Measurements from ENCODE around the gene DNAAF1.

The DNAAF1 gene

DNA sequence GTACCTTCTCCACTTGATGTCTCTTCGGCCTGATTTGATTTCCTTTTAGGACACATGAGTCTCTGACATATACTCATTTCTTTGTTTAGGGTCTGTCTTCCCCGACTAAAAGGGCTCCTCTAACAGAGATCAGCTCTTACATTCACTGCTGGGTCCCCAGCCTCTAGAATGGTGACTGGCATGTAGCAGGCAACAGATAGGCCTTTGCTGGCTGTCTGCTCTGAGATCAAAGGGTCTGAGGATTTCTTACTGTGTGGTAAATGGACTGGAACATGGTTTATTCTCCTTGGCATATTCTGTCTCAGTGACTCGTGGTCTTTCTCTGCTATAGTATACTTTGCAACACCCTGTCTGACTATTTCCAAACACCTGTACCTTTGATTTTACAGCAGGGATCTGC, 16.7 kb downstream of the DNAAF1 start:
- no peak for DNase-seq

DNA sequence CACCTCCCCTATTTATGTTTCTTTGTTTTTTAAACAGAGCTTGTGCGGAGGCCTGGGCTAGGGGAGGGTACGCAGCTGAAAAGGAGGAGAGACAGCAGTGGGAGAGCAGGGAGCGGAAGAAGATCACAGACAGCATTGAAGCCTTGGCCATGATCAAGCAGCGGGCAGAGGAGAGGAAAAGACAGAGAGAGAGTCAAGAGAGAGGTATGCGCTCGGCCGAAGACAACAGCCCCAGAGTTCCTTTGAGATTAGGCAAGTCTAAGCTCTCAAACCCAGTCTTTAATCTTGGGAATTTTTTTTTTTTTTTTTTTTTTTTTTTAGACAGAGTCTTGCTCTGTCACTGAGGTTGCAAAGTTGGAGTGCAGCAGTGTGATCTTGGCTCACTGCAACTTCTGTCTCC, 20.6 kb downstream of the DNAAF1 start:
- no peak for DNase-seq

DNA sequence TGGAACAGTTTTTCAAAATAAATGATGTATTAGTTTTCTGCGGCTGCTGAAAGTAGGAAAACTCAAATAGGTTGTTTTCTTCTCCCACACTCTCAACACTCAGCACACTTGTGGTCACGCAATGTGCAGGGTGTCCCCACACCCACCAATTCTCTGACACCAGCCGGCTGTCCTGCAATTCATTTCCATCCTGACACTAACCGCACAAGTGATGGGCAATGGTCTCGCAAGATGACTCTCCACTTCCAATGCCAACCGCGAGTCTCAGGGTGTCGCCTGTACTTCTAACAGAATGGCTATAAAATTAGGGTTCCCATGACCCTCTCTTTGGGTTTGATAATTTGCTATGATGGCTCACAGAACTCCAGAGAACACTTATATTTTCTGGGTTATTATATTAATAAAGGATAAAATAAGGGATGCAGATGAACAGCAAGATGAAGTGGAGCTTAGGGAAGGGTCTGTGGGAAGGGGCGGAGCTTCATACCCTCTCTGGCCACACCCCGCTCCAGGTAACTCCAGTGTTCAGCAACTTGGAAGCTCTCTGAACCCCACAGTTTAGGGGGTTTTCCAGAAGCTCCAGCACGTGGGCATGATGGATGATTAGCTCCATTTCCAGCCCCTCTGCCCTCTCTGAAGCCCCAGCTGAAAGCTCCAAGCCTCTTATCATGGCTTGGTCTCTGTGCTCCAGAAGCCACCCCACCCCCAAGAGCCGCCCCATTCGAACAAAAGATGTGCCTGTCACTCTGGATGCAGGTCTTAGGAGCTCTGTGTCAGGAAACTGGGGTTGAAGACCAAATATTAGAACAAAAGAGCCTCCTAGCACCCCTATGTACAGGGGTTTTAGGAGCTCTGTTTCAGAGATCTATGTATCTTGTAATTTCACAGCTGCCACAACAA, 21.9 kb downstream of the DNAAF1 start:
- no peak for DNase-seq

DNA sequence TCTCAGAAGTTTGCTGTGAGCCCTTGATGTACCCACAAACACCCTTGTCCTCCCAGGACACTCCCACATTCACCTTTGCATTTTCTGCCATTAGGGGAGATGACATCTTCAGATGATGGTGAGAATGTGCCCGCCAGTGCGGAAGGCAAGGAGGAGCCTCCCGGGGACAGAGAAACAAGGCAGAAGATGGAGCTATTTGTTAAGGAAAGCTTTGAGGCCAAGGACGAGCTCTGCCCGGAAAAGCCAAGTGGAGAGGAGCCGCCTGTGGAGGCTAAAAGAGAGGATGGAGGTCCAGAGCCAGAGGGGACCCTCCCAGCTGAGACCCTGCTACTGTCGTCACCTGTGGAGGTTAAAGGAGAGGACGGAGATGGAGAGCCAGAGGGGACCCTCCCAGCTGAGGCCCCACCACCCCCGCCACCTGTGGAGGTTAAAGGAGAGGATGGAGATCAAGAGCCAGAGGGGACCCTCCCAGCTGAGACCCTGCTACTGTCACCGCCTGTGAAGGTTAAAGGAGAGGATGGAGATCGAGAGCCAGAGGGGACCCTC, 24.7 kb downstream of the DNAAF1 start:
- no peak for DNase-seq

DNA sequence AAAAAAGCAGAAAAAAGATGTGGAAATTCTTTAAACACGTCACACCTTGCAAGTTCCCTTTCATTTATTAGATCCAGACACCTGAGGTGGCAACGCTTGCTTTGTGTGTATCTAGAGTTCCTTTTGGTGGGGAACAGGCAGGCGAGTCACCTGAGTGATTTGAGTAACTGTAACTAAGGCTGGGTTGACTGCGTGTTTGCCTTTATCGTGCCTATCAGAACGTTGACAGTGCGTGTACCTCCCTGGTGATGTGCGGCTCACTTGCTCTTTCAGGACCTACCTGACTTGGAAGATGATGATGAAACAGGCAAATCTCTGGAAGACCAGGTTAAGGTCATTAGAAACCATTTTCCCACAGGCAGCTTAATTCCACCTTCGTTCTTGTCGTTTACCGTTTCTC, 29.3 kb downstream of the DNAAF1 start:
- no peak for DNase-seq

DNA sequence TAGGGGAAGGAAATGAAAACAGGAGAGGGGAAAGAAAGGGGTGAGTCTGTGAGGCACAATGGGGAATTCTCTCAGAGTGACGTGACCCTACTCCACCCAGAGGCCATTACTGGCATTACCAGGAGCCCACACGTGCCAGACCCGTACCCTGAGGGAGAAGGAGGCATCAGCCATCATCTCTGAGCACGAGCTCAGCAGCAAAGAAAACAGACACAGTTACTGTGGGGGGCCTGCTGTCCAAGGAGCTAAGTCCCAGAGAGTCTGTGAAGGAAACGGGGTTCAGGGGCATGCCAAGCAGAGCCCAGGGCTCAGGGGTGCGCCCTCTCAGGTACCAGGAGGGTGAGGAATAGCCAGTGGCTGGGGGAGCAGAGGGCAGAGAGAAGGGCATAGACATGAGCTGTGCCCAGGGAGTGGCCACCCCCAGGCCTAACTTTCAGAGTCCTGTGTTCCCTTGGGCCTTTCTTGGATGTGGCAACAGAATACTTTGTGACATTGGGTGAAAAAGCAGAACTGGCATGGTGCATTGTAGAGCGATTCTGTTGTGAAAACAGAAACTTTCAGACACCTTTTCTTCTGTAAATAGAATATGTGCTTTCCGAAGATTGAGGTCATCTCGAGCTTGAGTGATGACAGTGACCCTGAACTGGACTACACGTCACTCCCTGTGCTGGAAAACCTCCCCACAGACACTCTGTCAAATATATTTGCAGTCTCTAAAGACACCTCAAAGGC, 30.4 kb downstream of the DNAAF1 start:
- no peak for DNase-seq

DNA sequence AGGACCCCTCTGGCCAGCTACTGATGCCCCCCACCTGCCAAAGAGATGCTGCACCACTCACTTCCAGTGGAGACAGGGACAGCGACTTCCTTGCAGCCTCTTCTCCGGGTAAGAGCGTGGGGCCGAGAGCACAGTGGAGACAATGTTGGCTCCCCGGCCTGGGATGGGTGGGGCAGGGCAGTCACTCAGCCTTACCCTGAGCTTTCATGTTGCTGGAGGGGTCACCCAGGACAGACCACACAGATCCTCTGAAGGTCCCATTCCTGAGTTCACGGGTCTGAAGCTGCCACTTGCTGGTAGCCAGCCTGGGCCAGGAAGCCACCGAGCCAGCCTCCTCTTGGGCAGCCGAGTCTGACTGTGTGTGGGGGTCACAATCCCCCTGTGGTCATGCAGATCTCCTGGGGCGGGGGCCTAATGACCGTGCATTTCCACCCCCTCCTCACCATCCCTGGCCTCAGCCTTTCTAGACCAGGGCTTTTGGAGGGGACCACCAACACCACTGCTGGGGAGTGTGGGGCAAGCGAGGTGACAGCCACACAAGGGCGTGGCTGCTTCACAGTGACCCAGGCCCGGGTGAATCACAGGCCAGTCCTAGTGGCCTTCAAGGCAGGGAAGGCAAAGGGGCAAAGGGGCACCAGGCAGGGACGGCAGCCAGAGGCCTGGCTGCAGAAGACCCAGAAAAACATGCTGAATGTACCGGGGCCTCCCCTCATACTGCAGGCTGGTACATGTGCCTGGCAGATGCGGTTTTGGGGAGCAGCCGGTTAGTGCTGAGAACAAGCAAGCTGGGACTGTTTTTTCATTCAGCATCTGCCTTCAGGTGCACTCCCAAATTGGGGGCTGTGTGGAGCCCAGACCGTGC, 31.3 kb downstream of the DNAAF1 start:
- DNase-seq: no peak

DNA sequence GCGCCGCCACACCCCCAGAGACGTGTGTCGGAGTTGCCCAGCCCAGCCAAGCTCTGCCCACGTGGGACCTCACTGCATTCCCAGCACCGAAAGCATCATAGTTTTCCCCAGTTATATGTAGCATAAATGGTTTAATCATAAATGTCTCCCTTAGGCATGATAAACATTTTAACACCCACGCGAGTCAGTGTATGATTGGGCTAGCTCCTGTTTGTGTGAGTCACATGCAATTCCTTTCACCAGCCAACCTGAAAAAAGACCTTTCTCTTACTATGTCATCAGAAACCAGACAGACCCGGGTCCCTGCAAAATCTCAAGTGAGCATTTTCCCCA, 32.6 kb downstream of the DNAAF1 start:
- no peak for DNase-seq

DNA sequence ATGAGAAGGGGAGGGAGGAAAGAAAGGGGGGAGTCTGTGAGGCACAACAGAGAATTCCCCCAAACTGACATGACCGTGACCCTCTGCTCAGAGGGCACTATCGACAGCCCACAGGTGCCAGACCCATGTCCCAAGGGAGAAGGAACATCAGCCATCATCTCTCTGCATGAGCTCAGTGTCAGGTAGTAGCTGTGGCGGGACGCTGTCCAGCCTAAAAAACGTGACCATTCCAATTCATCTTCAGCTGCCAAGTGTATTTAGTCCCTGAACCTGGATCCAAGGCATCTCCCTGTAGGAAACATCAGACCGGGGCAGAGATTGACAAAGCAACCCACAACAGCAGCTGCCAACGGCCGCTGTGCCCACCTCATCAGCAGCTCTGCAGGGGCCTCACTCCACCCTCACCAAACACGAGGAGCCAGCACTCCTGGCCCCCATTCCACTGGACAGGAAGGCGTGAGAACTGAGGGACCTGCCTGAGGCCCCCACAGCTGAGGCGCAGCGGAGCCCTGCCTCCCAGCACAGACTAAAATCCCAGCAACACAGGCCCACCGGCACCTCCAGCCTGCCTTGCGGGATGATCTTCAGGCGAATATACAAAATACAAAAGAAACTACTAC, 33.1 kb downstream of the DNAAF1 start:
- DNase-seq: no peak

DNA sequence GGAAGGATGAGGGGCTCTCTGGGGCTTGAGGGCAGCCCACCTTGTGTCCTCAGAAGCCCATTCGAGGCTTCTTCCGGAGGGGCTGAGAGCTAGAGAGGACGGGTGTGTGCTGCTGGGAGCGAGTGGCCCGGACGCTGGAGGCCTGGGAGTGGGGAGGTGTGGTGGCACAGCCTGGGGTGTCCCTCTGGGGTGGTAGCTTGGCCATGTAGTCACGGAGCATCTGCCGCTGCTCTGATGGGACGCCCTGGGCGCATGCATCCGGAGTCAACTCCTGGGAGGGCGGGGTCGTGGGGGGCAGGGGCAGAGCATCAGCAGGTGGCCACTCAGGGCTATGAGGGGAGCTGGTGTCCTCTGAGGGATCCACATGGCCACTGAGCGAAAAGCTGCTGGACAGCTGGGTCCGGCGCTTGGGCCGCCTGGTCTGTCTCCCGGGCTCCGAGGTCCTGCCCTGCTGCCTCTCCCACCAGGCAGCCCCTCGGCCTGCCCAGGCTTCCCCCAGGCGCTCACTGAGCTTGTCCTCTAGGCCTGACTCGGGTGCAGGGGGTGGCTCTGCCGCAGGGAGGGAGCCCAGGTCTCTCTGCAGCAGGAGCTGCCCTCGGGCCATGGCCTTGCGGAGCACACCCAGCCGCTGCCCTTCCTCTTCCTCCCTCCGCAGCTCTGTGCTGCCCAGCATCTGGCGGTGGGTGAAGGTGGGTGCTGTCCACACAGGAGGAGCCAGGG, 33.9 kb downstream of the DNAAF1 start:
- no peak for DNase-seq

DNA sequence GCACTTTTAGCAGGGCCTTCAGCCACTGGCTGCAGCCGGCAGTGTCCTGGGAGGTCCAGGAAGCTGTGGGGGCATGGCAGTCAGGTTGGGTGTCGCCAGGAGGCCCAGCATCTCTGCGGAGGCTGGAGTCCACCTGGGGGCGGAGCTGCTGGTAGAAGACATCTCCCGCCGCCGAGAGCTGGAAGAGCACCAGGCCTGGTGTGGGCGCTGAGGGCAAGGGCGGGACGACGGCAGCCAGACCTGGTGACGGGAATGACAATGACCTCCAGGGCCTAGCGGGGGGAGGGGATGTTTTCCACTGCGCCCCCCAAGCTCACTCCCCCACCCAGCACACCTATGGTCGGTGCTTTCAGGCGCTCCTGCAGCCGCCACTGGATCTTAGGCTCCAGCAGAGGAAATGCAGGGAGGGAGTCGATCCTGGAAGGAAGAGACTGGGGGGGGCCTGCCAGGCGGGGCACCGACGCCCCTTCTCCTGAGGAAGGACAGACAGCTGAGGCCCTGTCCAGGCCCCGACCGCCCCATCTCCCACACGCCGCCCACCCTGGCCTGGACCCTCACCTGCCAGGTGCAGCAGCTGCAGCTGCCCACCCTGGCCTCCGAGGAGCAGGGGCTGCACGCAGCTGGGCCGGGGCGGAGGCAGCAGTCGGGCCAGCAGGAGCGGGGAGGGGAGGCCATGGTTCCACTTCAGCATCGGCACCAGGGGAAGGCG, 34.7 kb downstream of the DNAAF1 start:
- no peak for DNase-seq

DNA sequence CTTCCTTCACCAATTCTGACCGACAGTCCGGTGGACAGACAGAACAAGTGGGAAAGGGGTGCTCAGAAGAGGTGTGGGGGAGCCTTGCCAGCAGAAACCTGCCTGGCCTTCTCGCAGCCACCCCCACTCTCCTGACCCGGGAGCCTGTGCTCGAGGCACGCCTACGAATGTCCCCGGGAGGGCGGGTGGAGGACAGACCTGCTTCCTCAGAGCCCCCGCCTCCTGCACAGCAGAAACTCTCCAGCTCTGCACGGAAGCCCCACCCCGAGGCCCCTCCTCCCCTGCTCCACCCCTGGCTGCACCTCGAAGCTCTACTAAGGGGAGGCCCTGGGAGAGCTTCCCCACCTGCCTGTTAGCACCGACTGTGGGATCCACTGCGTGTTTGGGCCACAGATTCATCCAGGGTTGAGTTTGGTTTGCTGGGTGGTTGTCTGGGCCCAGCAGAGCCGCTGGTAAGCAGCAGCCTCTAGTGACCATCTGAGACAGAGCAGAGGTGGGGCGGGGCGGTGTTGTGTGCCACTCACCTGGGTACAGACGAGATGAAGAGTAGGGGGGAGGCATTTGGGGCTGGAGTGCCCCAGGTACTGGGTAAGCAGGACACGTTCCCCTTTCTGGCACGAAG, 35.5 kb downstream of the DNAAF1 start:
- DNase-seq: no peak

DNA sequence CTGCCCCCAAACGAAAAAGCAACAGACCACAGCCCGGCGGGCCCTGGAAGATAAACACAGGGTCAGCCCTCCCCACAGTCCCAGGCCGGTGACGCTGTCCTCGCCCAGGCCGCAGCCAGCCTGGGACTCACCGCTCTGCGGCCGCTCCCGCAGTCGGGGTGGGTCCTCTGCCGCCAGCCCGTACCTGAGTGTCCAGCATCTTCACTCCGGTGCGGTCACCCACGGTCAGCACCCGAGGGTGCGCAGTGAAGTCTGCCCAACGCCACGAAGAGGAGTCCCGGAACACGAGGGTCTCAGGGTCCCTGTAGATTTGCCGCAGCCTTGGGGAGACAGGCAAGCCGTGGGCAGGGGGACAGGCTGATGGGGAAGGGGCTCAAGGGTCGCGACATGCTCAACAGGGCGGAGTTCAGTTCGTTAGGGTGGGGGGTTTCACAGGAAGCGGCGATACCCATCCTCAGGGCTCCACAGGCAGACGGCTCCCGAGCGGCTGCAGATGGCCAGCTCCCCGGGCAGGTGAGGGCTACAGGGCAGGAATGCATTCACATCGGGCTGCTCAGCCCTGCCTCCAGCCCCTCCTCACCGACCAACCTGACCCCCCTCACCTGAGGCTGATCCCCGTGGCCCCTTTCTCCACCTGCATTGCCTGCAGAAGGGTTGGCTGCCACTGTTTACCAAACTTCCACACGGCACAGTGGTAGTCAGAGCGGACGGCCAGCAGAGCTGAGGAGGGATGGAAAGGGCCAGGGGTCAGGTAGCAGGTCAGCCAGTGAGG, 36.2 kb downstream of the DNAAF1 start:
- DNase-seq: no peak

DNA sequence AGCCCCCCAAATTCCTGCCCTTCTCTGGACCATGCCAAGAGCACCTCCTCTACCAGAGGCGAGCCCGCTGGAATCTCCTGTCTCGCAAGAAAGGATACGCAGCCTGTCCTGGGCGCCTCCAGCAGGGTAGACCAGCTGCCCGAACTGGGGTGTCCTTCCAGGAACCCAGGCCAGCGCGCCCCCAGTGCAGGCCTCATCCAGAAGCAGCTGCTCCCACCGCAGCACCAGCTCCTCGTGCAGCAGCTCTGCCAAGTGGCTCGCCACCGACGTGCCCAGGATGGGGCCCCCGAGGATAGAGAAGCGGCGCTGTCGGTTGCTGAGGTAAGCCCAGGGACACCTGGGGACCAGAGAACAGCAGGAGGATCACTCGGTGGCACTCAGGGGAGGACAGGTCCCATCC, 37.0 kb downstream of the DNAAF1 start:
- no peak for DNase-seq

DNA sequence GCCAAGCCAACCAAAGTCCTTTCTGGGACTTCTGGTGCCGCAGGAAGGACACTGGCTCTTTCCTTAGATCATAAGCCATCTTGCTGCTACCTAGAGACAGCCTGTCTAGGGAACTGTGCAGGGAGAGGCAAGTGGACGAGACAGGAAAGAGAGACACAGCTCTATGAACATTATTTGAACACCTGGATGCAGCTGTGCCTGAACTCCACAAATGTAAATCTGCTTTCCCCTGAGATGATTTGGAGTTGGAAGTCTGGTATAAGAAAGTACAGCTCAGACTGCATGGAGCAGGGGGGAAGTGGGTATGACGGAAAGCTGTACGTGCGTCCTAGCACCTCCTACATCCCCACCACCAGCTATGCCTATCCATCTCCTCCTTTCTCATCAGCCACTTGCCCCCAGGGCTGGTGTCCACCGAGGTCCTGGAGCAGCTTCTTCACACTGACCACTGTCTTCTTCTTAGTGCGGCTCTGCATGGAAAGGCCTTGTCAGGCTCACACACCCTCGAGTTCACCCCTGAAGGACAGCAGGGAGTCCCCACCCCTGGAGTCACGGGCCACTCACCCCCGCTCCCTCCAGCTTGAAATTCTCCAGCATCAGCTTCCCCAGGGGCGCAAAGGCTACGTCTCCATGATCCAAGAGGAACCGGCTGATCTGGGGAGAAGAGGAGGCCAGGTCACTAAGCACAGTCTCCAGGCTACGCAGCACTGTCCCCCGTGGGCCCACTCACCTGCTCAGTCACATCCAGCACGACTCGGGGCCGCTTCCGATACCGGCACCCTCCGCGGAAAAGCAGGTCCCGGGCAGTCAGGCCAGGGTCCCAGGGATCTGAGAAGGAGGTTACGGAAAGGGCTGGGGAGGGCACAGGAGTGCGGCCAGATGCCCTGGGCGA, 37.8 kb downstream of the DNAAF1 start:
- DNase-seq: no peak

DNA sequence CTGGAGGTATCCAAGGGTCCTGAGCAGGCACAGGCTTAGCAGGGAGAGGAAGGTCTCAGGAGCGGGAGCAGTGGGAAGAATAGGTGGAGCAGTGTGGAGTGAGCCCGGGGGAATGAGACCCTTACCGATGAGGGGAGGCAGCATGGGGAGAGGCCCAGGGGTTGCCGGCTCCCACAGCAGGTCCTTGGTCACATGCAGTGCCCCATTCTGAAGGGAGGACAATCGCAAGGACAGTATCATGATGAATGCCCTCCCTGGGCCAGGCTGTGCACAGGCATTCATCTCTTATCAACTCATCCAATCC, 38.4 kb downstream of the DNAAF1 start:
- no peak for DNase-seq

DNA sequence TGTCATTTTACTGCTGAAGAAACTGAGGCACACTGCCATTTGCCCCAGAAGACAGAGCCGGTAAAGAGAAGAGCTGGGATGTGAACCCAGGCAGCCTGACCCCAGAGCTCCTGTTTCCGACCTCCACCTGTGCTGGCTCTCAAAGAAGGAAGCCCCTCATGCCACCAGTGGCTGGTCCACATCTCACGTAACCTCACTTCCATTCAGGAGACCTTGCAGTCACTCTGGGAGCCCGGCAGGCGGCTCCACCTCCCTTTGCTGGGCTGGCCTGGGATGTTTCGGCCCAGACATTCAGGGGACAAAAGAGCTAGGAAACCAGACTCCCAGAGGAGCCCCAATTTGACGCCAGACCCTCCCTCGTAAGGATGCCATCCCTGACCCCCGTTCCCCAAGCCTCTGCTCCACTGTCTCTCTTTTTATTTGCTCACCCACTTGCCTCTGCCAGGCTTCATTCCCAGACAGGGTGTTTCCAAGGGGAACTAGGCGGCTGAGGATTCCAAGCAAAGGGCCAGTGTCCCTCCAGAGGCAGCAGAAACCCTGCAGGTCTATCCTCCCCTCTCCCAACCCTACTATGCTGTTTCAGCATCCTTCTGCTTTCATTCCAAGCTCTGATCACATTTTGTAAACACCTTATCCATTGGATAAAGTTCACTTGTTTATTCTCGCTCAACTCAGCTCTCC, 38.9 kb downstream of the DNAAF1 start:
- DNase-seq: no peak

DNA sequence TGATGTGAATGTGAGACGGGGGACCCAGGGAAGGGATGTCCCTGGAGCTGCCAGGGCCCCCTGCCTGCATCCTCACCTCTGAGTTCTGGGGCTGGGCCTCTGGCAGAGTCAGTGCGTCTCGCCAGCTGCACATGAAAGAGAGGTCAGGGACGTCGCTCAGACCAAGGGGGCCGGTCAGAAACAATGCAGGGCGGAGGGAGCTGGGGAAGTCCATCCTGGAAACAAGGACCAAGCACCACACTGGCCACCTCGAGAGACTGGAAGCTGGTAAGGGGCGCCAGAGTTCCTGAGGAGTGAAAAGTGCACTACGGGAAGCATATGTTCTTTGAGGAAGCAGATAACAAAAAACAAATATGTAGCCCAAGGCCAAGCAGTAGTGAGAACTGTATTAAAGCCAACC, 39.7 kb downstream of the DNAAF1 start:
- no peak for DNase-seq
